Inflammatory macrophage treated with lipopolysaccharide for 1 hour (primary cell): ENCODE results near the gene FAM53B.

Source experiments
- DNase-seq, 2 donors: peaks; one replicate each; pipeline ENCODE4 v3.0.0-alpha.2; 2020 to 2022

Gene FAM53B

GRCh38 chr10:124607693-124608092 is 136.5 kb downstream of the FAM53B start:
- no peak for DNase-seq

DNA sequence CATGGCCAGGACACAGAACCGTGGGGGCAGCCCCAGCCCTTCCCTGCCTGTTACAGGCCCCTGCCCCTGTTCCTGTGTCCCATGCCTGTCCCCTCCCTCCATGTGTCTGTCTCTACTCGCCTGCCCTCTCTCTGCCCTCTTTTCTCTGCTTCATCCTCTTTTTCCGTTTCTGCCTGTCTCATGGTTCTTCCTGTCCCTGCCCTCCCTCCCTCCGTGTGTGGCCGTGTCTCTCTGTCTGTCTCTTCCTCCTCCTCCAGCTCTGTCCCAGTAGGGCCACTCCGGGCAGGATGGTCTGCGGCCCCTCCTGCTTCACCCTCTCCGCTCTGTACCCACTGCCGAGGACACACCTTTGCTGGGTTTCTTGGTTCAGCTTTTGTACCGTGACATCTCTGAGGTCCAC is 137.4 kb downstream of the FAM53B start:
- DNase-seq: no peak

DNA sequence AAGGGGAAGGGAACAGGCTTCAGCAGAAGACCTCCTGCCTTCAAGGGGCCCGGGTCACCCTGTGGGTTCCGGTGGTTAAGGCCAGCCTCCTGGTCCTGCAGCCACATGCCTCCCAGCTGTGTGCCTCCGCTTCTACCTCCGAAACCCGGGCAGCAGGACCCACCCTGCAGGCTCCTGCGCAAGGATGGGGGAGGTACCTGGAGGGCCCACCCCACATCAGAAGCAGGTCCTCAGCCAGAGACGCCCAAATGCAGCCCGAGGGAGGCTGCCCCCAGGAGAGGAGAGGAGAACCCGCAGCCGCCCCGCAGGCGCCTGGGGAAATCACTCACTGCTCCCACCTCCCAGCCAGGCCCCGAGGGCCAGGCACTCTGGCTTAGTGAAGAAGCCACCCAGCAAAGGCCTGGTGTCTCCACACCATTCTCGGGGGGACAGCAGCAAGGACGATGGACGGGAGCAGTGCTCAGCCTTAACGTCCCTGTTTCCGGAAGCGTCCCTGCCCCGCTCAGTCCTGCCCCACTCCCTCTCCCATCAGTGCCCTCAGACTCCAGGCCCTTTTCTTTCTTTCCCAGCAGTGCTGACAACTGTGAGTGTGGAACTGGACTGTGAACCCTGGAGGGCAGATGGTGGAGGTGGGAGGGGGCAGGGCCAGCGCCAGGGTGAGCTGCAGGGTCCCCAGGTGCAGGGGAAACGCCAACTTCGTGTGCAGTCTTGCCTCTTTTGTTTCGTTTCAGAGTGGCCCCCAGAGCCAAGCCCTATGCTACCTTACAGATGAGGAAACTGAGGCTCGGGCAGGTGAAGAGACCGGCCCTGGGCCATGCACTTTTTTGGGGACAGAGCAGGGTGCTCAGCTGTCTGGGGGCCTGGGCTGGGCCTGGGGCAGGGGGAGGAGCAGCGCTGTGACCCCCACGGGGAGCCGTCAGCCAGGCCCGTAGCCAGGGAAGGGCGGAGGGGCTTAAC is 138.0 kb downstream of the FAM53B start:
- DNase-seq: no peak

GRCh38 chr10:124605481-124605855 is 138.7 kb downstream of the FAM53B start:
- no peak for DNase-seq

DNA sequence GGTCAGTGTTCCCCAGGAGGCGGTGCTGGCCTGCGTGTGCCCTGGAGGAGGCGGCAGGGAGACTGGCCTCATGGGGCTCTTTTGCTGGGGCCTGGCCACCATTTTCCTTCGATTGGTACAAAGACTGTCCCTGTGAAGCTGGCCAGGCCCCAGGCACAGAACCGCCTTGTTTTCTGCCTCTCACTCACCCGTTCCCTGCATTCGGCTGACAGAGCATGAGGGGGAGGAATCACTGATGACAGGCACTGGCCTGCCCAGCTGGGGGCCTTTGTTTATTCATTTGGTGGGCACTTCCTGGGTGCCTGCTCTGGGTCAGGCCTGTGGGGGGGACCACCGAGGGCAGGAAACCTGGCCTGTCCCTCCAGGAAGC is 139.2 kb downstream of the FAM53B start:
- no peak for DNase-seq

- no peak for DNase-seq
Observed at GRCh38 chr10:124604214-124605000, 139.8 kb downstream of the FAM53B start.

GRCh38 chr10:124603376-124604213 is 140.6 kb downstream of the FAM53B start:
- DNase-seq: no peak

GRCh38 chr10:124602646-124603365 is 141.4 kb downstream of the FAM53B start:
- DNase-seq: no peak

GRCh38 chr10:124602121-124602561 is 142.0 kb downstream of the FAM53B start:
- no peak for DNase-seq

GRCh38 chr10:124601431-124602120 is 142.6 kb downstream of the FAM53B start:
- DNase-seq: no peak

GRCh38 chr10:124601016-124601415 is 143.2 kb downstream of the FAM53B start:
- no peak for DNase-seq

- no peak for DNase-seq
Observed at GRCh38 chr10:124600051-124600880, 143.9 kb downstream of the FAM53B start.

GRCh38 chr10:124599588-124600050 is 144.6 kb downstream of the FAM53B start:
- DNase-seq: no peak

DNA sequence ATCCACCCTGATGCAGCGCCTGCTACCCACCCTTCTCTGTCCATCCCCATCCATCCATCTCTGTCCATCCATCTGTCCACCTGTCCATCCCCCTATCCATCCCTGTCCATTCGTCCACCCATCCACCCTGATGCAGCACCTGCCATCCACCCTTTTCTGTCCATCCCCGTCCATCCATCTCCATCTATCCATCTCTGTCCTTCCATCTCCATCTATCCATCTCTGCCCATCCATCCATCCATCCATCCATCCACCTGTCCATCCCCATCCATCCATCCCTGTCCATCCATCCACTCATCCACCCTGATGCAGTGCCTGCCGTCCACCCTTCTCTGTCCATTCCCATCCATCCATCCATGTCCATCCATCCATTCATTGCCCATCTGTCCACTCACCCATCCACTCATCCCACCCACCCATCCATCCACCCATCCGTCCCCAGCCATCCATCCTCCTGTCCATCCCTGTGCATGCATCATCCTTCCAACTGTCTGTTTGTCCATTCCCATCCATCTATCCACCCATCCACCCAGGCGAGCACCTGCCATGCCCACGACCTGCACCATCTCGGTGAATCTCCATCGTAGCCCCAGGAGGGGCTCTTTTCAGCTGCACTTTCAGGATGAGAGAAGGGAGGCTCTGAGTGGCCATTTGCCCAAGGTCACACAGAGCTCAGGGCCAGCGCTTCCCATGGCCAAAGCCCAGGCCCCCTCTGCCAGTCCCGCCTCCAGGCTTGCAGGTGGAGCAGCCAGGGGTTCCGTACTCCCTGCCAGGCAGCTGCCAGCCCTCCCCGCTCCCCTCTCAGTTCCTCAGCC is 145.2 kb downstream of the FAM53B start:
- no peak for DNase-seq

GRCh38 chr10:124598196-124598595 is 146.0 kb downstream of the FAM53B start:
- no peak for DNase-seq

- no peak for DNase-seq
Observed at GRCh38 chr10:124597846-124598165, 146.4 kb downstream of the FAM53B start.

- no peak for DNase-seq
Observed at GRCh38 chr10:124596962-124597845, 147.0 kb downstream of the FAM53B start.

DNA sequence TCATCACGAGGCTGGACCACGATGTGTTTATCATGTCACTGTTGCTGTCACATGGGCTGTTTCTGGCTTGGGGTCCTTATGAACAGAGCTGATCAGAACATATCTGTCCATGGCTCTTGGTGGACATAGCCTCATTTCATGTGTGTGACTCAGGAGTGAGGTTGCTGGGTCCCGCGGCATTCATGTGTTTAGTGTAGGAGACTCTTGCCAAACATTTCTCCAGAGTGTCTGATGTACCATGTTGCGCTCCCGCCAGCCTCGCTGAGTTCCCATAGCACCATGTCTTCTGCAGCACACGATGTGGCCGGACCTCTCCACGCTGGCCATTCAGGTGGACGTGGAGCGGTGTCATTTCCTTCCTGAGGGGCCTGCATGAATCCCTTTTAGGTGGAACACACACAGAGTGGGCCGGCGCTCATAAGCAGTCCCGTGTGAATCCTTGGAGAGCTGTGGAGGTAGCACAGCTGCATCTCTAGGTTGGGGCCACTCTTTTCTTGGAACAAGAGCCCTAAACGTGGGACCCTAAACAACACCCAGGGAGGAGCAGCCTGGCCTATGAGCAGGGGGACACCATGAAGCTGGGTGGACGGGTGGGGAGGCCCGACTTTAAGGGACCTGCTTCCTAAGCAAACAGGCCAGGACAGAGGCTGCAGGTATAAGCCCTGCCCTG is 147.9 kb downstream of the FAM53B start:
- DNase-seq: no peak
